Stimulated activated naive CD4-positive, alpha-beta T cell treated with Interleukin-2 at 50 U/mL for 16 hours (primary cell): ENCODE data around the gene PDIA3.
A peak's percentile ranks its signal among the peaks of the same experiment; 100 is the strongest.
"Not testable (repeated sequence)": the region's sequence is repeated elsewhere in the genome, so short reads cannot be mapped to it uniquely, and the experiment has no call there.

Experiments used
- DNase-seq: peaks from one replicate; lab custom pipeline; 2025; lab: John Stamatoyannopoulos, UW

Gene PDIA3

DNA sequence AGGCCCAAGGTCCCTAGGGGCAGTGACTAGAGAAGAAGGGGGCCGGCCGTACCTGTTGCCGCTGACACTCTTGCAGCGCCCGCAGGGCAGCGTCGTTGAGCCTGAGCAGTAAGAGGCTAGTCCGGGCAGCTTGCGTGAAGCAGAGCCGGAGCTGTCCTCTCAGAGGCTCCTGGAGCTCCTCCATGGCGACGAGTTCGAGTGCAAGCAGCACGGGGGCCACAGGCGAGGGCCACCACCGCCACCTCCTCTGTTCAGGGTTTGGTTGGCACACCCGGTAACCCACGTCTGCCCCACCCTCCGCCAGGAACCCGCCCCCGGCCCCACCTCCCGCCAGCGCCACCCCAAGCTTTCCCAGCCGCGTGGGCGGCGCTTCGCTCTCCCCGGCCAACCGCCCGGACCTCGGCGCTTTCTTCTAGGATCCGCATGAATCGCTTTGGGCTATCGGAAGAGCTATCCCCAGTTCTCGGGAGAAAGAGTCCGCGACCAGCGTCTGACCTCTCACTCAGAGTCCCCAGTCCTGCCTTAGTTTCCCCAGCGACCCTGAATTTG, 30.6 kb downstream of the PDIA3 start, which contains the start of gene ELL3:
Gene ELL3 (minus strand): TSS at position 249 of the 549 bp plus-strand sequence. CDS start 65 bp downstream, at position 184.
- peak; percentile 78 for DNase-seq

DNA sequence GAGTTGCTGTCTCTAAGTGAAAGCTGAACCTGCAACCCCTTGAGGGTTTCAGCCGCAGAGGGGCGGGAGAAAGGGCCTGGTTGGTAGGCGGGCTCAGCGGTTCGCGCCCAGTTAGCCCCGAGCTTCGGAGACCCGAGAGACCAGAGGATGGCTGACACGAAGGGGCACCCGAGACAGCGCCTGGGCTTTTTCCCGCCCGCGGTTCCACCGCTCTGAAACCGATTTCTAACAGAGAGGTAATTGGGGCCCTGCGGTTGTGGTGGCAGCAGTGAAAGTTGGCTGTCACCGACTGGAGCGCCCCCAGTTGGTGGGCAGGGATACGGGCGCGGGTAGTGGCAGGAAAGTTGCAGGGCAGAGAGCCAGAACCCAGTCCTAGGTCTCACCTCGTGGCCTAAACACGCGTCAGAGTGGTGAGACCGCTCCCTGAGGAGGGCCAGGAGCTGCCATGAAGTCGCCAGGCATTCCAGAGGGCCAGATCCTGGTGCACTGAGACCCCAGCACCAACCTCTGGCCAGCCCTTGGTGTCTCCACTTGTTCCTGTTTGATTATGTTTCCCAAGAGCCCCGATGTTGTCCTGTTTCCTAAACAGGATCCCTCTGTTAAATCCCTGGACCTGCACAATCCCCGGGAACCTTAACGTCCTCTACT, 31.2 kb downstream of the PDIA3 start:
- peak; percentile 81 for DNase-seq

DNA sequence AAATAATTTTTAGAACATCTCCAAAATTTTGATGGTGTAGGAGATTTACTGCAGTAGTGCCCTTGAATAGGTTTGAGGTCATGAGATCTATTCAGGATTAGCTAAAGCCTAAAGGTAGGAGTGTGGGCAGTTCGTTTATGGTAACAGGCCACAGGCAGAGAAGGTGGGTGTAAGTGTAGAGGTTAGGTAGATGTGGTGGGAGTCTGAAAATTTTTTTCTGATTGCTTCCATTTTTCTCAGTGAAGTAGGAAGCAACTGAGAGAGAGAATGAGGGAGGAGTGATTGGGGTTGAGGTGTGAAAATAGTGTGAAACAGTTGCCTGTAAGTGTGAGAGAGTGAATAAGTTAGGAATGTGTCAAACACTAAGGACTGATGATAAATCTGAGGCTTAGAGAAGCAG, 32.8 kb downstream of the PDIA3 start:
- no peak for DNase-seq

DNA sequence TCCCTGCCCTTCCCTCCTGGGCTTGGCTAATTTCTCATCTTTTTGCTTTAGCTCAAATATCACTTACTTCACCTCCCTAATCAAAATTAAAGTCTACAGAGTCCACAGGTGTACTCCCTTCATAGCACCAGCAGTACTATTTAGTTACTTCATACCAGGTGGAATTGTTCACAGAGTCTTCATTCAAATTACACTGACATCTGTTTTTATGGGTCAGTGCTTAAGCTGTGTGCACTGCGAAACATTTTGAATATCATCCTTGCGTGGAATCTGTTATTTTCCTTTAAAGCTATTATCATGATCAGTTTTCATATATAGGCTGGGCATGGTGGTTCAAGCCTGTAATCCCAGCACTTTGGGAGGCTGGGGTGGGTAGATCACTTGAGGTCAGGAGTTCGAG, 43.2 kb downstream of the PDIA3 start:
- no peak for DNase-seq

DNA sequence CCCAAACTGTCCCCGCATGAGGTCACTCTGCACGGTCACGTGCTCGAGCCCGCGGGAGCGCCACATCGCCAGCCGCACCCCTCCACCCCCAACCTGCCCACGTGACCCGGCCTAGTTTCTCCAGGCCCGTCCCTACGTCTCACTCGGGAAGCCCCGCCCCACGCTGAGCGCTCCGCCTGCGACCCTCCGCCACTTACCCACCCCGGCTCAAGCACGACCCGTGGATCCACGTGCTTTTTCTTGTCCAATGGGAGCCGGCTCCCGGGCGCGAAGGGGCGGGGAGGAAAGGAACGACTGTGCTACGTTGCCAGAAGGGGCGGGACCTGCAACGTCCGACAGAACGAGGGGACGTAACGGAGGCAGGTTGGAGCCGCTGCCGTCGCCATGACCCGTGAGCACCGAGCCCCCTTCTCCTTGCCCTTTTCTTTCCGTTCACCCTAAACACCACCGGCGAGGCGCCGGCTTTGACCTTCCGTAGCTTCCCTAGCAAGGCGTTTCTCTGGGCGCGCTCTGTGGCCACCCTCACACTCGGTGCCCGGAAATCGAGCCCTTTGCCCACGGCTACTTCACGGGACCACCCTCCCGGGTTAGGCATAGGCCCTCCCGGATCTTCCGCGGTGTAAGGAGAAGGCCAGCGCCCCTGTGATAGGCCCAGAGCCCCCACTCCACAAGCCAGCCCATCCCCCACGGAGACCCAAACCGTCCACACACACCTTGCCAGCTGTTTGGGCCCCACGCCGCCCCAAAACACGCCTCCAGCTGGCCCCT, 45.9 kb downstream of the PDIA3 start, which contains the start of gene SERF2:
Gene SERF2 (plus strand): TSS at position 328 of the 768 bp plus-strand sequence. CDS start 57 bp downstream, at position 385.
- DNase-seq, result peak; percentile 100

DNA sequence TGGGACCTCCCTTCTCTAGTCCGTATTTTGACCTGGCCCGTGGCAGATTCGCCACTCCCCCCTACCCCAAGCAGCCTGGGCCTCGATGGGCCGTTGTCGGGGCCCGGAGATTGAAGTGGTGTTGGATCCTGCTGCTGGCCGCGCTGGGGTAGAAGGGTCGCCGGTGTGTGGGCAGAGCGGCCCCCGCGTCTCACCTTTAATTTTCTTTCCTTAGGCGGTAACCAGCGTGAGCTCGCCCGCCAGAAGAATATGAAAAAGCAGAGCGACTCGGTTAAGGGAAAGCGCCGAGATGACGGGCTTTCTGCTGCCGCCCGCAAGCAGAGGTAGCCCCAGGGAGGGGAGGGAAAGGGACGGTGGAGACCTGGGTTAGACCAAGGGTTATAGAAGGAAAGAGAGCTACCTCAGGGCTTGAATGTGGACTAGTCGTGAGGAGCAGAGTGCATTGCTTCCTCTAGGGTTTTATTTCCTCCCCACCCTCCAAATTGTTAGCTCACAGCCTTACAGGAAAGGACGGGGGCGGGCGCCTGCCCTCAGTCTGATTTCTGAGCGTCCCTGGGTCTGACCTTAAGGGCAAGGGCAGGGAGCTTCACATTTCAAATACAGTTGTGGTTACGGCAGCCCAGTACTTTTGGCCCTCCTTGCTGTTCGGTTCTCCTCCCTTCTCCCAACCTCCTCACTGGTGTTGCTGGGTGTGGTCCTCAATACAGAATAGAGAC, 46.7 kb downstream of the PDIA3 start:
- peak; percentile 15 for DNase-seq

DNA sequence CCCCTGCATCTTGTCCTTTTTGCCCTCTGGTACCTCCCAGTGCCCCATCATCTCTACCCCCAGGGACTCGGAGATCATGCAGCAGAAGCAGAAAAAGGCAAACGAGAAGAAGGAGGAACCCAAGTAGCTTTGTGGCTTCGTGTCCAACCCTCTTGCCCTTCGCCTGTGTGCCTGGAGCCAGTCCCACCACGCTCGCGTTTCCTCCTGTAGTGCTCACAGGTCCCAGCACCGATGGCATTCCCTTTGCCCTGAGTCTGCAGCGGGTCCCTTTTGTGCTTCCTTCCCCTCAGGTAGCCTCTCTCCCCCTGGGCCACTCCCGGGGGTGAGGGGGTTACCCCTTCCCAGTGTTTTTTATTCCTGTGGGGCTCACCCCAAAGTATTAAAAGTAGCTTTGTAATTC, 47.4 kb downstream of the PDIA3 start:
- DNase-seq, result no peak

DNA sequence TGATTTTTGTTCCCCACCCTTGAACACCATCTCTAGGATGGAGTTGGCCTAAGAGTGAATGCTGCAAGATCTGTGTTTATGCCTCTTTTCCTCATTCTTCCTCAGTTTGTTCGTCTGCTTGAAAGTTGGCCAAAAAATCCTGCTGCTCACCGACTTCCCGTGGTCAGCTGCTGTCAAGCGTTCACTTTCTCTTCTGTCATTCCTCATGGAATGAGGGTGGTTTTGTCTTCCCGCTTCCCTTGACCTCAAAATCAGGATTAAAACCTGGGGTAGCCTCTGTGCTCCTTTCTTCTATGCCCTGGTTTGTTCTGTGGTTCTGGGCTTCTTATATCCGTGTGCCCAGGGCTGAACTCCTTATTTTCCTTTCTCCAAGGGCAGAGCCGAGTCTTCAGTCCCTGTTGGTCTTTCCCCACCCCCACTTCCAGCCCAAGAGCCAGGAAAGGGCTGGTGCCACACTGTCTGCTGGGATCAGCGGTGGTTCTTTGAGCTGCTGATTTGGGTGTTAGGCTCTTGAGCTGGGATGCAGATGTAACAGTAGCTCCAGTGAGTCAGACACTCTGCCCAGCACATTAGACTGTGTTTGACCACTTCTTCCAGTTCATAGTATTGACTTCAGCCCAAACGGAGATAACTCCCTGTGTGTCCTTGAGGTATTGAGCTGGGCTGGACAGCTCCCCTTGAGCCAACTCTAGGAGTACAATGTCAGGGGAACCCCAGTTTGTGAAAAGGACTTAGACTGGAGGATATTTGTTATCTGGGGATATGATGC, 48.2 kb downstream of the PDIA3 start:
- no peak for DNase-seq

DNA sequence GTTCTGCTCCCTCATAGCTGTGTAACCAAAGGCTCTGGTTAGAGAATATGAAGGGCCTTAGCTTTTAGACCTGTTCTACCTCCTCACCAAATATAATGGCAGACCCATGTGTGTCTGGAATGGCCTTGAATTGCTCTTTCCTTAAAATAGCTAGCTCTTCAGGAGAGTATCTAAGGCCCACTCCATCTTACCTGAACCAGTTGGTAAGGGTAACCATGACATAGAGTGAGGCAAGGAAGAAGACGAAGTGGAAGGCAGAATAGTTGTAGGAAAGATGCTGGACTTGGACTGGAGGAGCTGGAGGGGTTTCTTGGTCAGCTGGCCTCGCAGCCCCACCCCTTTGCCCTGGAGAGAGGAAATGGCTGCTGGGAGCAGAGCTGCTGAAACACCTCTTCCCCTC, 49.0 kb downstream of the PDIA3 start:
- no peak for DNase-seq

DNA sequence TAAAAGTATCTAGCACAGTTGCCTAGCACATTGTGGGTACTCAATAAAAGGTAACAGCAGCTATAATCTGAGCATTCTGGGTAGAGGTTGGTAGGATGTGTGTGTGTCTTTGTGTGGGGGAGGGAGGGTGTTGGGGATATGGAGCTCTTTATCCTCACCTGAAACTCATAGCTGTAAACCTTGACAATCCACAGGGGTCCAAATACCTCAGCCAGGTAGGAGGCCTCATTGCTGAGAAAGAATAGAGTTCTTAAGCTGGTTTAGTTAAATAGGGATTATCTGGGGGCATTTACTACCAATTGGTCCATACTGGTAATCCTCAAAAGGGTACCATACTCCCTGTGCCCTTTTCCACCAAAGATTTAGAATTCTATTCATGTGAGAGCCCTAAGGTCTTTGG, 49.8 kb downstream of the PDIA3 start:
- no peak for DNase-seq

DNA sequence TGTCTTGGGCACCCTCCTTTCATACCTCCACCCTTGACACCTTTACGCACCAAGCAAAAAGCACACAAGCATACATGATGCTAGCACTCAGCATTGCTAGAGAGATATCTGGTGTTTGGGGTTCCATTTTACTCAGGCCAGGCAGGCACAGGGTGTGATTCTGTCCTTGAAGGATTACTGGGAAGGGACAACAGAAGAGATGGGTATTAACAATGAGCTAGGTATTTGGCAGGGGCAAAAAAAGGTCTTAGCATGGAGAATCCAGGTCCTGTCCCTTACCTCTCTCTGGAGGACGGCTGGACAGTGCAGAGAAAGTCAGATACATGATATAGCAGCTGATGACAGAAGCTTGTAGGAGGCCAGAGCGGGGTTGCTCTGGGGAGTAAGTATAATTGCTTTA, 50.3 kb downstream of the PDIA3 start:
- no peak for DNase-seq

DNA sequence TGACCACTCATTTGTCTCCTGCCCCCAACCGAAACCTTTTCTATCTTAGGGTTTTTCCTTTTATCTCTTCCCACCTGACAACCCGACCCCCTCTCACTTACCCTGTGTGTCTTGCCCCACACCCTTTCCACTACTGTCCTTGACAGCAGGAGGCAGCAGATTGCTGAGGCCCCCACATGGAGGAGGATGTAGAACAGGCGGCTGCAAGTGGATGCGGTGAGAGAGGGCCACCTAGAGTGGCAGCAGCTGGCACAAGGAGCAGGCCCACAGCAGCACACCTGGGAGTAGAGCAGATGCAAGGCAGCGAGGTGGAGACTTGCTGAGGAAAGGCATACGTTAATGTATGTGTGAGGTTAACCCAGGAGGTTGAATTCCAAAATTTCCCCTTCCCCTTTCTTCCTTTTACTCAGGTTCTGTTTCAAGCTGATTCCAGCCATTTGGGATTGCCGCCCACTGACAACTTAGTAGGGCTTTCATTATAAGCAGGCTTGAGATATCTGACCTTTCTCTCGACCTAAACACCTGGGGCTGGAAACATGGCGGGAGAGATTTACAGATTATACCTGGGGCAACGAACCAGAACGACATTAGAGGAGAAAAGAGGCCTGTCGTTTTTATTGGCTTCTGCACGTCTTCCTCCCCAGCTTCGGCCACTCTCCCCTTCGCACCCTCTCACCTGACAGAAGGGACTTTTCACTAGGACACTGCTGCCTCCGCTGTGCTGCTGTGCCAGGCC, 53.1 kb downstream of the PDIA3 start:
- no peak for DNase-seq

DNA sequence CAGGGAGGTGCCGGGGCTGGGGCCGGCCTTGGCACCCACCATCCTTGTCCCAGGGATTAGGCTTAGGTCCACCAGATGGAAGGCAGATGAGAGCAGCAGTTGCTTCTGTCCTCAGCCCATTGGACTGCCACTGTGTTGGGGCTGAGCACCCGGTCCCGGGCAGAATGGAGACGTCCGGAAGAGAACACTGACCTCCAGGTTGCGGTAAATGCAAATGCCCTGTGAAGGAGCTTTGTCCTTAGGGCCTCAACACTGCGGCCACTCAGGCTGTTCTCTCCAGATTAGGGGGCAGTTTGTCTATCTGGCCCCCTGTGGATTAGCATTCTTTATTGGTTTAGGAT, 53.7 kb downstream of the PDIA3 start, which contains the start of gene SERINC4:
Gene SERINC4 (minus strand): TSS at position 276 of the 341 bp plus-strand sequence. CDS start 234 bp downstream, at position 42.
- DNase-seq, result no peak

DNA sequence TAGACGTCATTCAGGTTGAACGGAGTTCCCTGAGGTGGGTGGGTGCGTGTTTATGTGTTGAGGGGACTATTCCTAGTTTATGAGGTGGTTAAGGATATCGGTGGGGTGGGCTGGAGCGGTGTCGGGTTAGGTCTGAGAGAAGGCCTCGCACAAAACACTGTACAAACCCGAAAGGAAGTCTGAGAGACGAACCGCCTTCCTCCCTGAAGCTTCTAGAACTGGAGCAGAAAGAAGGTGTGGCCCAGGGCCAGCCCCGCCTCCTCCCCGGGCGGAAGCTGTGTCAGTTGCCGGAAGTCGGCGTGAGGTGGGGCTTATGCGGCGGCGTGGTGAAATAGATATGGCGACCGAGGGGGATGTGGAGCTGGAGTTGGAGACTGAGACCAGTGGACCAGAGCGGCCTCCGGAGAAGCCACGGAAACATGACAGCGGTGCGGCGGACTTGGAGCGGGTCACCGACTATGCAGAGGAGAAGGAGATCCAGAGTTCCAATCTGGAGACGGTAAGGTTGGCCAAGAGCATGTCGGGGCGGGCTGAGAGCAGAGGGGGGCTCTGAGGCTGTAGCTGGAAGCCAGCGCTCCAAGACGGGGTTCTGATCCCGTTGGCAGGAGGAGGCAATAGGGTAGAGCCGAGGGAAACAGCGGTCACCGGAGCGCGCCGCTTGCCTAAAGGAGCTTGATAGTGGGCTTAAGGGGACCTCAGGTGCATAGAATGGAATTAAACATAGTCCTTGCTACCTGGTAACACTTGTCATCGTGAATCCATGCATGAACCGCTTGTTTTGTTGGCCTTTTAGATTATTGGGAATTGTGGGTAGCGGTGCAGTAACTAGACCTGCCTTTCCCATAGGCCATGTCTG, 54.3 kb downstream of the PDIA3 start, which contains the start of gene HYPK:
Gene HYPK (plus strand): TSS at position 314 of the 856 bp plus-strand sequence. CDS start 24 bp downstream, at position 338.
- DNase-seq, result peak; percentile 91

DNA sequence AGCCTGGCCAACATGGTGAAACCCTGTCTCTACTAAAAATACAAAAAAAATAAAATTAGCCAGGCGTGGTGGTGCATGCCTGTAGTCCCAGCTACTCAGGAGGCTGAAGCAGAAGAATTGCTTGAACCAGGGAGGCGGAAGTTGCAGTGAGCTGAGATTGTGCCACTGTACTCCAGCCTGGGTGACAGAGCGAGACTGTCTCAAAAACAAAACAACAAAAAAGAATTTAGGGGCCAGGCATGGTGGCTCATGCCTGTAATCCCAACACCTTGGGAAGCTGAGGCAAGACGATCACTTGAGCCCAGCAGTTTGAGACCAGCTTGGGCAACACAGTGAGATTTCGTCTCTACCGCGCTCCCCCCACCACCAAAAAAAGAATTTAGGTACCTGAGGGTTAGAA, 56.4 kb downstream of the PDIA3 start:
- DNase-seq, result not testable (repeated sequence)

DNA sequence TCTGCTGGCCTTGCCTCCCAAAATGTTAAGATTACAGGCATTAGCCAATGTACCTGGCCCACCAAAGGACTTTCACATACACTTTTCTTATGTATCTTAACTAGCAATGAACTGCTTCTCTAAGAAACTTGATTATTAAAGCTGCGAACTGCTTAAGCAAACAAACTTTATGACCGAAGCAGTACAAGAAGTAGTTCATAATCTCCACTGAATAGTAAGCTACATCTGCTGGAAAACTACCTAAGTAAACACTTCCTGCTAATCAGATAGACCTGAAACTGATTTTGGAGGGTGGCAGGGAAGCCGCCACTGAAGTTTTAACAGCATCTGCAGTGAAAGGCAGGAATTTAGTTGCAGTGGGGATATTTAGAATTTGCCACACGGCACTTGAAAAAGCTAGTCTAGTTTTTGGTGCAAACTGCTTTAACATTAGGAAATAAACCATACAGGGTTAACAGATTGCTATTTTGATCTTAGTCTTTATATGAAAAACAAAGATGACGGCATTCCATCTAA, 62.3 kb downstream of the PDIA3 start:
- DNase-seq, result no peak

DNA sequence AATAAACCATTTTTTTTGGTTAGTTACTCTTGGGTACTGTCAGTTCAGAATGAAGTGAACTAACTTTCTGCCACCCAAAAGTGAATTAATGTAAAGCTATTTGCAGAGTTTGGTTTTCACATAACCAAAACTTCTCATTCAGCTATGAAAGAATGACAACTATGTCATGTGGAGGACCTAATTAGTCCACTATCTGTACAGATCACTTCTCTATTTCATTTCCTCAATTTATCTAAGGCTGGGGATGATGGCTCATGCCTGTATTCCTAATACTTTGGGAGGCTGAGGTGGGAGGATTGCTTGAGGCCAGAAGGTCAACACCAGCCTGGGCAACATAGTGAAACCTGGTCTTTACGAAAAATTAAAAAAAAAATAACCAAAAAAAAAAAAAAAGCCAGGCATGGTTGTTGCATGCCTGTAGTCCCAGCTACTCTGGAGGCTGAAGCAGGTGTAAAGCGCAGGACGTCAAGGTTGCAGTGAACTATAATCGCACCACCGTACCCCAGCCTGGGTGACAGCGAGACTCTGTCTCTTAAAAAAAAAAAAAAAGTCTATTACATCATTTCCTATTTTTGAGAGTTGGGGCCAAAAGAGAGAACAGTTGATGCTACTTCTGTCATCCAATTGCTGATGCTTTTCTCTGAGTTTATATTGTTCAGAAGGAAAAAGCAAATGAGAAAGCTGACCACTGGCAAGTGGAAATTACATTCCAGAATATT, 62.9 kb downstream of the PDIA3 start:
- no peak for DNase-seq

DNA sequence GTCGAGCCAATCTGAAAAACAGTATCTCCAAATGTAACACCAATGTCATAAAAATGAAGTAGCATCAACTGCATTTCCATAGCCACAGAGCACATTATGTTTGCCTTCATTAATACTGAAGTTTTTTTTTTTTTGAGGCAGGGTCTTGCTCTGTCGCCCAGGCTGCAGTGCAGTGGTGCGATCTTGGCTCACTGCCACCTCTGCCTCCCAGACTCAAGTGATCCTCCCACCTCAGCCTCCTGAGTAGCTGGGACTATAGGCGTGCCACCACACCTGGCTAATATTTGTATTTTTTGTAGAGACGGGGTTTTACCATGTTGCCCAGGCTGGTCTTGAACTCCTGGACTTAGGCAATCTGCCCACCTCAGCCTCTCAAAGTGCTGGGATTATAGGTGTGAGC, 68.8 kb downstream of the PDIA3 start:
- not testable (repeated sequence) for DNase-seq

DNA sequence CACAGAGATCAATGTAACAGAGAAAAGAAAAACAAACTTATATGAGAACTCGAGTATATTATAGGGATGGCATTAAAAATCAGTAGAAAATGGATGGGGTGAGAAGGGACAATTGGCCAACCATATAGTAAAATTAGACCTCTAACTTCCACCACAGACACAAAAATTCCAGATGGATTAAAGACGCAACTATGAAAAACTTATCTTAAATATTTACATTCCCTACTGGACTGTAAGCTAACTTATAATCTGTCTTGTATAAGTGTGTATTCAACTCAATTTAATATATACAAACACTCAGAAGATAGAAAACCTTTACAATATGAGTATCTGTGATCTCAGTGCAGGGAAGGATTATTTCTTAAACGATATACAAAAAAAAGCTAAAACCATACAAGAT, 75.3 kb downstream of the PDIA3 start:
- DNase-seq, result no peak
